Adrenal gland (tissue), 12 donors: ENCODE data around the gene FPR1. TPM values are rescaled to one million over a fixed set of nuclear protein-coding genes. Genes with fewer than 3 reads are reported as not detected.

Experiments
- DNase-seq, 7 donors: peaks; one replicate each; pipeline ENCODE4 v3.0.0-alpha.2; 2019 to 2020
- H3K27ac ChIP-seq, 5 donors: fragments of 200-600 bp; sonication (generic) in 4 of 5; 1 replicate in 3 of 5; 2 replicates in 2 of 5; pipeline versions ENCODE4 v1.5.1 to v1.8.0; 2016 to 2020; ENCODE audit warnings: mild to moderate bottlenecking in 1 of 5
- H3K27me3 ChIP-seq: fragments of 200-600 bp; 2 replicates; pipeline ENCODE4 v1.8.0; 2021
- H3K36me3 ChIP-seq, 2 donors: fragments of 200-600 bp; replicated peaks in 1 of 2; 1 replicate in 1 of 2; 2 replicates in 1 of 2; pipeline versions ENCODE4 v1.5.1 to v1.8.0; 2018 to 2022
- H3K4me1 ChIP-seq, 2 donors: fragments of 200-600 bp; replicated peaks in 1 of 2; 1 replicate in 1 of 2; 2 replicates in 1 of 2; pipeline versions ENCODE4 v1.5.1 to v1.8.0; 2018 to 2021
- H3K4me3 ChIP-seq, 4 donors: fragments of 200-600 bp; sonication (generic) in 3 of 4; one replicate each; pipeline ENCODE4 v1.5.1; 2016 to 2018
- H3K9me3 ChIP-seq, 3 donors: fragments of 200-600 bp; sonication (generic) in 1 of 3; replicated peaks in 1 of 3; 1 replicate in 2 of 3; 2 replicates in 1 of 3; pipeline versions ENCODE4 v1.5.1 to v1.8.0; 2016 to 2021
- CTCF ChIP-seq, 6 experiments: fragments of 450-650 bp in 4 of 6; fragments of 200-600 bp in 2 of 6; sonication (generic) in 1 of 6; IDR thresholded peaks; 1 replicate in 5 of 6; 2 replicates in 1 of 6; pipeline versions ENCODE4 v1.5.1 to v1.8.0; 2016 to 2021; ENCODE audit warnings: antibody characterized with exemption in 6 of 6, mild to moderate bottlenecking in 2 of 6, moderate library complexity in 1 of 6
- POLR2A ChIP-seq, 2 donors: fragments of 450-650 bp; IDR thresholded peaks; one replicate each; pipeline ENCODE4 v1.6.1; 2017; ENCODE audit warnings: antibody characterized with exemption in 2 of 2, mild to moderate bottlenecking in 2 of 2, moderate library complexity in 1 of 2
- WGBS, 4 donors: extraction: QIAGEN DNeasy Blood & Tissue Kit in 2 of 4; methylation state at CpG; one replicate each; pipeline versions ENCODE4 v1.1.5 to v1.1.7; 2013 to 2017; 5-methylcytosine and 5-hydroxymethylcytosine counted together
- intact Hi-C, 2 donors: fragments of 100-400 bp; cut with DNase I; formaldehyde crosslinking; loops; one replicate each; pipeline versions ENCODE4 v1.14.1 to v1.15.0; 2022 to 2023
- polyA plus RNA-seq, 3 donors: library from polyadenylated mRNA; stranded (reverse); fragments of 200-250 nt in 2 of 3; fragments of 350-450 nt in 1 of 3; fragmentation: Illumina TruSeq in 1 of 3; extraction: RNeasy Lipid Tissue Mini Kit (QIAGEN cat#74804) in 1 of 3; gene quantifications; one replicate each; pipeline ENCODE4 v1.2.3, GENCODE V29; 2013 to 2014
- total RNA-seq, 9 donors: library from RNA; depleted of rRNA in 4 of 9; stranded (reverse); fragments of >200 nt in 4 of 9; fragments of 120-200 nt in 1 of 9; fragmentation: NEBNext Ultra II Directional in 1 of 9; extraction: Animal tissue kit (Norgen Biotek cat#: 25700) in 1 of 9; gene quantifications; one replicate each; pipeline versions ENCODE4 v1.1.0 to v1.2.4, GENCODE V29; 2013 to 2023
- donor health status: healthy with polysubstance abuse.
- donor health status: Bipolar disorder and iron deficiency.
- donor health status: DM: yes; HTN: yes; CAD: no.
- donor health status: DM: no; HTN: no; CAD: no.
- donor health status: DM: no; HTN: no; CAD: no.
- donor health status: DM: yes; HTN: yes; CAD: no.

Gene FPR1
- total and polyA plus RNA-seq, 12 donors = 0.83 to 31.1 (median 13.4) TPM

GRCh38 chr19:51794885-51795490, 43.3 kb upstream of the FPR1 start, which contains the start of gene FPR3:
FPR3 (plus strand) TSS chr19:51795157; CDS start chr19:51823749, 28,592 bp downstream.
- no peaks in the 10 kb centered on the region for H3K9me3 ChIP-seq
- peaks cover 11 to 12% of the 10 kb centered on the region in 2 donors for H3K4me1 ChIP-seq
- H3K27me3 ChIP-seq = no peaks in the 10 kb centered on the region
- intact Hi-C loops = no loop called here
- peak within 1 kb of the TSS in 2 of 4 donors; percentile 6 to 20 for H3K4me3 ChIP-seq
- peak within 1 kb of the TSS in 3 of 5 donors; percentile 5 to 77 (median 41) for H3K27ac ChIP-seq
- no peak for DNase-seq
- no peaks in the 10 kb centered on the region for H3K36me3 ChIP-seq
- TF ChIP-seq POLR2A (IDR thresholded peaks at IDR 0.05) (no peak), CTCF (IDR thresholded peaks at IDR 0.05) (no peak)
- 49 to 64% (median 57%) methylated on average over 2 of the region's 2 CpGs for WGBS, 4 donors

GRCh38 chr19:51793994-51794393, 42.3 kb upstream of the FPR1 start:
- H3K27ac ChIP-seq = no peak overlapping the region
- H3K4me1 ChIP-seq = peaks cover 1 to 5% of the 10 kb centered on the region in 2 donors
- H3K9me3 ChIP-seq = no peaks in the 10 kb centered on the region
- DNase-seq = no peak
- H3K36me3 ChIP-seq = no peaks in the 10 kb centered on the region
- WGBS, 4 donors = 61 to 71% (median 66%) methylated on average over 2 of the region's 2 CpGs
- H3K4me3 ChIP-seq = no peak overlapping the region
- TF ChIP-seq CTCF (IDR thresholded peaks at IDR 0.05) = no peak
- no peak for TF ChIP-seq POLR2A (IDR thresholded peaks at IDR 0.05)
- H3K27me3 ChIP-seq = no peaks in the 10 kb centered on the region
- intact Hi-C loops = no loop called here

- TF ChIP-seq CTCF (IDR thresholded peaks at IDR 0.05) (no peak), POLR2A (IDR thresholded peaks at IDR 0.05) (no peak)
- H3K4me3 ChIP-seq = no peak overlapping the region
- no peaks in the 10 kb centered on the region for H3K27me3 ChIP-seq
- no peaks in the 10 kb centered on the region for H3K9me3 ChIP-seq
- intact Hi-C loops = no loop called here
- H3K36me3 ChIP-seq = no peaks in the 10 kb centered on the region
- H3K27ac ChIP-seq = no peak overlapping the region
- H3K4me1 ChIP-seq = no peaks in the 10 kb centered on the region
- 66 to 77% (median 71%) methylated on average over 2 of the region's 2 CpGs for WGBS, 4 donors
- no peak for DNase-seq
These were observed 41.3 kb upstream of the FPR1 start for GRCh38 chr19:51792932-51793331.

GRCh38 chr19:51789061-51789795, 37.5 kb upstream of the FPR1 start:
- Histone ChIP-seq H3K27ac (peak overlapping the region in 2 of 5 donors; percentile 21 to 53), H3K27me3 (no peaks in the 10 kb centered on the region), H3K36me3 (no peaks in the 10 kb centered on the region), H3K9me3 (no peaks in the 10 kb centered on the region), H3K4me1 (peaks cover 0 to 13% of the 10 kb centered on the region in 2 donors), H3K4me3 (no peak overlapping the region)
- no peak for DNase-seq
- WGBS, 4 donors = 70 to 82% (median 73%) methylated on average over 5 to 6 of the region's 6 CpGs
- TF ChIP-seq POLR2A (IDR thresholded peaks at IDR 0.05) (no peak), CTCF (IDR thresholded peaks at IDR 0.05) (no peak)
- intact Hi-C loops = no loop called here
